Mesothelial cell of epicardium (in vitro differentiated cells): Measurements from ENCODE around the gene GBX1. TPM values are rescaled to one million over a fixed set of nuclear protein-coding genes. Genes with fewer than 3 reads are reported as not detected.

Source experiments
- DNase-seq, 2 experiments: peaks; one replicate each; pipeline ENCODE4 v3.0.0; 2021; ENCODE audit warnings: low spot score in 2 of 2; ENCODE audit not compliant: unreplicated experiment in 2 of 2
- H3K27ac Mint-ChIP-seq: 2 replicates; pipeline ENCODE4 v1.8.0; 2021; ENCODE audit warnings: mixed read lengths
- H3K27me3 Mint-ChIP-seq: 2 replicates; pipeline ENCODE4 v1.8.0; 2021; ENCODE audit warnings: low read depth, mixed read lengths
- H3K36me3 Mint-ChIP-seq: 2 replicates; pipeline ENCODE4 v1.8.0; 2021; ENCODE audit warnings: mixed read lengths
- H3K4me1 Mint-ChIP-seq: 2 replicates; pipeline ENCODE4 v1.8.0; 2021; ENCODE audit warnings: mixed read lengths
- H3K4me3 Mint-ChIP-seq: 2 replicates; pipeline ENCODE4 v1.8.0; 2021; ENCODE audit warnings: mild to moderate bottlenecking, moderate library complexity, mixed read lengths
- H3K9me3 Mint-ChIP-seq: 2 replicates; pipeline ENCODE4 v1.8.0; 2021; ENCODE audit warnings: mixed read lengths
- total RNA-seq: library from RNA; stranded (reverse); gene quantifications from 3 replicates; pipeline ENCODE4 v1.2.1, GENCODE V29; 2021
- TF ChIP-seq, protein P1 (sequence below): fragments of 200-600 bp; sonication (generic); IDR thresholded peaks from one replicate; pipeline ENCODE4 v1.5.0; 2021; ENCODE audit warnings: antibody characterized with exemption; ENCODE audit not compliant: unreplicated experiment

The GBX1 gene
- total RNA-seq, 1 donor from 2014 or later = not detected

DNA sequence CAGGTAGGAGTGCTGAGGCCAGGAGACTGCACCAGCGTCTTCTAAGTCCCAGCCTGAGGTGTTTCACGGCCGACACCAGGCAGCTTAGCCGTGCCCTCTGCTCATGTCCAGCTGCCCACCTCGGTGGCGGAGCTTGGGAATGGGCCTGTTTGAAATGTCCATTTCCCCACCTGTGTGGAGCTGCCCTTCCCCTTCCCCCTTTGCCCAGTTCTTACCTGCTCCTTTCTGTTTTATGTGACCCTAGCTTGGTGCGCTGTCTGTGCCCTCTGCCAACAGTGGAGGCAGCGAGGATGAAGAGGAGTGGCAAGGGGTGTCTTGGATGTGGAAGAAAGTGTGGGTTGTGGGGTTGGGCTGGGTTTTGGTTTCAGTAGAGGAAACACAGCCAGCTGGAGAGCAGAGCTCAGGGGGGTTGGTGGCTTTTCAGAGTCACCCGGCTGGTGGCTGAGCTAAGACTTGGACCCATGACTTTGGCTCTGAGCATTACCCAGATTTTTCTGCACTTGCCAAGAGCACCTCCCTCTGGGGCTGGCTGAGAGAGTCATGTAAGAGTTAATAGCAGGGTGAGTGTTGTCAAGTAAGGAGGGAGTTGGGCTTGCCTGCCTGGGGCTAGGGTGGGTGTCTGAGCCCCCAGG lies 37.4 kb downstream of the GBX1 start:
- DNase-seq = no peak
- H3K4me3 Mint-ChIP-seq = no peak overlapping the region

GRCh38 chr7:151129117-151129959 lies 38.2 kb downstream of the GBX1 start:
- Mint-ChIP-seq H3K9me3 (no peaks in the 10 kb centered on the region), H3K36me3 (peaks cover 26% of the 10 kb centered on the region), H3K27me3 (peaks cover 2% of the 10 kb centered on the region), H3K4me3 (no peak overlapping the region), H3K27ac (no peak overlapping the region), H3K4me1 (peaks cover 10% of the 10 kb centered on the region)
- TF ChIP-seq, protein P1, sequence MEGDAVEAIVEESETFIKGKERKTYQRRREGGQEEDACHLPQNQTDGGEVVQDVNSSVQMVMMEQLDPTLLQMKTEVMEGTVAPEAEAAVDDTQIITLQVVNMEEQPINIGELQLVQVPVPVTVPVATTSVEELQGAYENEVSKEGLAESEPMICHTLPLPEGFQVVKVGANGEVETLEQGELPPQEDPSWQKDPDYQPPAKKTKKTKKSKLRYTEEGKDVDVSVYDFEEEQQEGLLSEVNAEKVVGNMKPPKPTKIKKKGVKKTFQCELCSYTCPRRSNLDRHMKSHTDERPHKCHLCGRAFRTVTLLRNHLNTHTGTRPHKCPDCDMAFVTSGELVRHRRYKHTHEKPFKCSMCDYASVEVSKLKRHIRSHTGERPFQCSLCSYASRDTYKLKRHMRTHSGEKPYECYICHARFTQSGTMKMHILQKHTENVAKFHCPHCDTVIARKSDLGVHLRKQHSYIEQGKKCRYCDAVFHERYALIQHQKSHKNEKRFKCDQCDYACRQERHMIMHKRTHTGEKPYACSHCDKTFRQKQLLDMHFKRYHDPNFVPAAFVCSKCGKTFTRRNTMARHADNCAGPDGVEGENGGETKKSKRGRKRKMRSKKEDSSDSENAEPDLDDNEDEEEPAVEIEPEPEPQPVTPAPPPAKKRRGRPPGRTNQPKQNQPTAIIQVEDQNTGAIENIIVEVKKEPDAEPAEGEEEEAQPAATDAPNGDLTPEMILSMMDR = no peak
- DNase-seq = no peak

More for the DNA sequence above, 37.4 kb downstream of the GBX1 start:
- H3K36me3 Mint-ChIP-seq = peaks cover 28% of the 10 kb centered on the region
- peaks cover 10% of the 10 kb centered on the region for H3K4me1 Mint-ChIP-seq
- TF ChIP-seq, protein P1 = no peak
- peaks cover 2% of the 10 kb centered on the region for H3K27me3 Mint-ChIP-seq
- H3K27ac Mint-ChIP-seq = no peak overlapping the region
- H3K9me3 Mint-ChIP-seq = no peaks in the 10 kb centered on the region

DNA sequence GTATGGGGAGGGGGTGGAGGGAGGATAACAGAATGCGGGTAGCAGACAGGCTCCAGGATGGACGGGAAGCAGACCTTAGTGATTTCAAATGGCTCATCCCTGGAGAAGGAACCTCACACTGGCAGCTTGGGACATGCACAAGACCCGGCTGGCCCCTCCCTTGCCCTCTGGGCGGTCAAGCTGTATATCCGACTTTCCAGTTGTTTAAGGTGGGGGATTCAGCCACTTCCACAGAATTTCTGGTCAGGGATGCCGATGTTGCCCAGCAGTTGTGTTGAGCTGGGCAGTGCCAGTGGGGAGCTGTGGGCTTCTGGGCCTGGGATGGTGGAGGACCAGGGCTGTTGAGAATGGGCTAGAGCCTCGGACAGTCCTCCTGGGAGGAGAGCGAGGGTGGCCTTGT lies 38.8 kb downstream of the GBX1 start:
- Mint-ChIP-seq H3K4me1 (peaks cover 15% of the 10 kb centered on the region), H3K36me3 (peaks cover 32% of the 10 kb centered on the region), H3K27me3 (peaks cover 2% of the 10 kb centered on the region), H3K27ac (no peak overlapping the region), H3K9me3 (no peaks in the 10 kb centered on the region), H3K4me3 (no peak overlapping the region)
- TF ChIP-seq, protein P1 = no peak
- DNase-seq = no peak

GRCh38 chr7:151128144-151128543 lies 39.4 kb downstream of the GBX1 start:
- no peak for DNase-seq
- Mint-ChIP-seq H3K9me3 (no peaks in the 10 kb centered on the region), H3K27me3 (peaks cover 2% of the 10 kb centered on the region), H3K27ac (no peak overlapping the region), H3K4me1 (peaks cover 17% of the 10 kb centered on the region), H3K36me3 (peaks cover 35% of the 10 kb centered on the region), H3K4me3 (no peak overlapping the region)
- TF ChIP-seq, protein P1 = no peak

DNA sequence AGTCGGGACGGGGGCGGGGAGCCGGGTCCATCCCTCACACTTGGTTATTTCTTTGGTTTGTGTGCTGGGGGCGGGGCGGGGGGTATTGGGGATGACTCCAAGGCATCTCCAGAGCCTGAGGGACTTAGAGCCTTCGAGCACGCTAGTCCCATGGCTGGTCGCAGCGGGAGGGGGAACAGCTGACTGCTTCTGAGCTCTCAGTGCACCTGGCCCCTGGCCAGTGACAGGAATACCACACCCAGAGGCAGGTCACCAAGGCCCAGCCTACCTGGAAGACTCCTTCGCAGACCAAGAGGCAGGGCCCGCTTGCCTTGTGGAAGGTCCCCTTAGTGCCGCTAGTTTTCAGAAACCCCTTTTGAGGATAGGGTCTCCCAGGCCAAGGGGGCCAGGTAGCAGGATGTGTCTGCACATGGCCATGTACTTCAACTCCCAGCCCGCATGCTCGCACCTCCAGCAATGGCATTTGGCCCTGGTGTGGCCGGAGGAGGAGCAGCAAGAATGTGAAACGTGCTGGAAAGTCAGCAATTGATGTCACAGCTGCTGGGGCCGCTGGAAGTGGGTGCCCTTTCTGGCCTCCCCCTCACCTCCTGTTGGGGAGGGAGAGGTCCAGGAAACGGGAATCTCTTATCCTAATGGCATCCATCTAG lies 40.9 kb downstream of the GBX1 start:
- Mint-ChIP-seq H3K27me3 (peaks cover 2% of the 10 kb centered on the region), H3K36me3 (peaks cover 28% of the 10 kb centered on the region), H3K27ac (no peak overlapping the region), H3K4me1 (peaks cover 17% of the 10 kb centered on the region), H3K9me3 (no peaks in the 10 kb centered on the region), H3K4me3 (peak overlapping the region; percentile 30)
- TF ChIP-seq, protein P1 = no peak
- no peak for DNase-seq
